Uterus (tissue), 4 donors: ENCODE data around the gene KCNJ11. TPM values are rescaled to one million over a fixed set of nuclear protein-coding genes. Genes with fewer than 3 reads are reported as not detected.

Source experiments
- DNase-seq, 2 donors: peaks; one replicate each; pipeline ENCODE4 v3.0.0-alpha.2; 2019 to 2020
- H3K27ac ChIP-seq, 2 donors: fragments of 200-600 bp; sonication (generic); 1 replicate in 1 of 2; 2 replicates in 1 of 2; pipeline ENCODE4 v1.5.1; 2016 to 2018
- H3K27me3 ChIP-seq, 2 donors: fragments of 200-600 bp; sonication (generic); one replicate each; pipeline ENCODE4 v1.5.1; 2018 to 2019; ENCODE audit warnings: control low read depth in 1 of 2
- H3K36me3 ChIP-seq, 2 donors: fragments of 200-600 bp; sonication (generic); one replicate each; pipeline ENCODE4 v1.5.1; 2019; ENCODE audit warnings: control low read depth in 1 of 2
- H3K4me1 ChIP-seq, 2 donors: fragments of 200-600 bp; sonication (generic); one replicate each; pipeline ENCODE4 v1.5.1; 2018 to 2019; ENCODE audit warnings: control low read depth in 1 of 2
- H3K4me3 ChIP-seq, 2 donors: fragments of 200-600 bp; sonication (generic); 1 replicate in 1 of 2; 2 replicates in 1 of 2; pipeline ENCODE4 v1.5.1; 2018 to 2019; ENCODE audit warnings: mild to moderate bottlenecking in 1 of 2
- H3K9me3 ChIP-seq, 2 donors: fragments of 200-600 bp; sonication (generic); one replicate each; pipeline ENCODE4 v1.5.1; 2019; ENCODE audit warnings: control low read depth in 1 of 2
- POLR2A ChIP-seq, 2 donors: fragments of 450-650 bp; IDR thresholded peaks; one replicate each; pipeline ENCODE4 v1.6.1; 2016; ENCODE audit warnings: antibody characterized with exemption in 2 of 2, mild to moderate bottlenecking in 1 of 2, moderate library complexity in 1 of 2
- intact Hi-C: fragments of 100-400 bp; cut with DNase I; formaldehyde crosslinking; loops from one replicate; pipeline ENCODE4 v1.15.1; 2023; ENCODE audit warnings: low total_unique reads
- total RNA-seq, 4 donors: library from RNA; depleted of rRNA in 3 of 4; stranded (reverse); fragments of >200 nt in 3 of 4; gene quantifications; one replicate each; pipeline versions ENCODE4 v1.1.0 to v1.2.4, GENCODE V29; 2014 to 2023
- TF ChIP-seq, protein P1 (sequence below), 4 experiments: fragments of 200-600 bp in 2 of 4; fragments of 450-650 bp in 2 of 4; sonication (generic) in 2 of 4; IDR thresholded peaks; one replicate each; pipeline ENCODE4 v1.5.1; 2016 to 2019; ENCODE audit warnings: antibody characterized with exemption in 4 of 4, mild to moderate bottlenecking in 2 of 4, moderate library complexity in 1 of 4
- donor health status: DM: yes; HTN: yes; CAD: no.

The KCNJ11 gene
- total RNA-seq, 4 donors from 2014 or later: 0.83 to 3.9 TPM; not detected in 2

DNA sequence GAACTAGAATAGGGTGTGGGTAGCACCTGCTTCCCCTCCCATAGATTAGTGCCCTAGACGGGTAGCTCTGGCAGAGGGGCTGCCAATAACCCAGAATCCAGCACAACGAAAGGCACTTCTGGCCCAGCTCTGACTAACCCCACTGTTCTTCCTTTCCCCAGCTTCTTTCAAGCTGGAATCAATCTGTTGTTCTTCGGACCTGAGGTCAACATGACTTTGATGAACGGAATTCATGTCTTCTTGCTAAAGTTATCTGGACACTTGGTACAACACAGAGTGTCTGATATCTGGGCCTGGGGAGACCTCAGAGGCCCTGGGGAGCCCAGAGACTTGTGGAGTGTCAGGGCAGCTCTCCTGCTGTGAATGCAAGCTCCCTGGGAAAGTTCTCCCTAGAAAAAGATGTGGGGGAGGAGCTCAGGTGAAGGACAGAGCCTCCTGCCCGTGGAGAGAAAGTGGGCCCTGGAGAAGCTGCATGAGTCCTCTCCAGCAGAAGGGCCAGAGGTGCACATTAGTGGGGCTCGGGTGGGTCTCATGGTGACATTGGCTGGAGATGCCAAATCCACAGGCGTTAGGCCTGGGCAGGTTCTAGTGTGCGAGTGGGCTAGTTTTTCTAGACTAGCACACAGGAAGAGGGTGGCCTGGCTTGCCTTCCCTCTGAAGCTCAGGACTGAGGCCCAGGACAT is 6.3 kb downstream of the KCNJ11 start:
- no peak for DNase-seq
- Histone ChIP-seq H3K9me3 (no peaks in the 10 kb centered on the region), H3K27ac (no peak overlapping the region), H3K4me1 (no peaks in the 10 kb centered on the region), H3K27me3 (no peaks in the 10 kb centered on the region), H3K4me3 (no peak overlapping the region), H3K36me3 (no peaks in the 10 kb centered on the region)
- intact Hi-C loops: loop anchor here (5.0 kb wide), 1 partner anchor 125 kb away; no protein-coding TSS in a partner anchor
- TF ChIP-seq, protein P1, sequence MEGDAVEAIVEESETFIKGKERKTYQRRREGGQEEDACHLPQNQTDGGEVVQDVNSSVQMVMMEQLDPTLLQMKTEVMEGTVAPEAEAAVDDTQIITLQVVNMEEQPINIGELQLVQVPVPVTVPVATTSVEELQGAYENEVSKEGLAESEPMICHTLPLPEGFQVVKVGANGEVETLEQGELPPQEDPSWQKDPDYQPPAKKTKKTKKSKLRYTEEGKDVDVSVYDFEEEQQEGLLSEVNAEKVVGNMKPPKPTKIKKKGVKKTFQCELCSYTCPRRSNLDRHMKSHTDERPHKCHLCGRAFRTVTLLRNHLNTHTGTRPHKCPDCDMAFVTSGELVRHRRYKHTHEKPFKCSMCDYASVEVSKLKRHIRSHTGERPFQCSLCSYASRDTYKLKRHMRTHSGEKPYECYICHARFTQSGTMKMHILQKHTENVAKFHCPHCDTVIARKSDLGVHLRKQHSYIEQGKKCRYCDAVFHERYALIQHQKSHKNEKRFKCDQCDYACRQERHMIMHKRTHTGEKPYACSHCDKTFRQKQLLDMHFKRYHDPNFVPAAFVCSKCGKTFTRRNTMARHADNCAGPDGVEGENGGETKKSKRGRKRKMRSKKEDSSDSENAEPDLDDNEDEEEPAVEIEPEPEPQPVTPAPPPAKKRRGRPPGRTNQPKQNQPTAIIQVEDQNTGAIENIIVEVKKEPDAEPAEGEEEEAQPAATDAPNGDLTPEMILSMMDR (IDR thresholded peaks at IDR 0.05): no peak
- no peak for TF ChIP-seq POLR2A (IDR thresholded peaks at IDR 0.05)

DNA sequence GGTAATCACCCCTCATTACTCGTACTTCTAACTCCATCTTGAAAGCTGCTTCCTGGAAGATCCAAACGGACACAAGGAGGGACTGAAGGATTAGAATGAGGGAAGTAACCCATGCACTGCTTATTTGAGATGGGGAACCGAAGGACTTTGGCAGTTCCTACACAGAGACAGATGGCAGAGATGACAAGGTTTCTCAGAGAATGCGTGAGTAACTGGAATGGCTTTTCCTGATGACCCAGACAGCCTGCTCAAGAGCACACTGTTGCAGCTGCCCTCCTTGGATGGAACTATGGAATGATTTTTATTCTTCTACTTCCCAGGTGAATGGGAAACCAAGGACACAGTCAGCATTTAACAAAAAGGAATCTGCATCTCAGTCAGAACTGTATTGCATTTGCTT is 7.3 kb downstream of the KCNJ11 start:
- Histone ChIP-seq H3K27ac (no peak overlapping the region), H3K27me3 (no peaks in the 10 kb centered on the region), H3K9me3 (no peaks in the 10 kb centered on the region), H3K4me3 (no peak overlapping the region), H3K36me3 (no peaks in the 10 kb centered on the region), H3K4me1 (no peaks in the 10 kb centered on the region)
- TF ChIP-seq POLR2A (IDR thresholded peaks at IDR 0.05): no peak
- TF ChIP-seq, protein P1 (IDR thresholded peaks at IDR 0.05): no peak
- DNase-seq: no peak
- intact Hi-C loops: loop anchor here (5.0 kb wide), 1 partner anchor 126 kb away; no protein-coding TSS in a partner anchor

DNA sequence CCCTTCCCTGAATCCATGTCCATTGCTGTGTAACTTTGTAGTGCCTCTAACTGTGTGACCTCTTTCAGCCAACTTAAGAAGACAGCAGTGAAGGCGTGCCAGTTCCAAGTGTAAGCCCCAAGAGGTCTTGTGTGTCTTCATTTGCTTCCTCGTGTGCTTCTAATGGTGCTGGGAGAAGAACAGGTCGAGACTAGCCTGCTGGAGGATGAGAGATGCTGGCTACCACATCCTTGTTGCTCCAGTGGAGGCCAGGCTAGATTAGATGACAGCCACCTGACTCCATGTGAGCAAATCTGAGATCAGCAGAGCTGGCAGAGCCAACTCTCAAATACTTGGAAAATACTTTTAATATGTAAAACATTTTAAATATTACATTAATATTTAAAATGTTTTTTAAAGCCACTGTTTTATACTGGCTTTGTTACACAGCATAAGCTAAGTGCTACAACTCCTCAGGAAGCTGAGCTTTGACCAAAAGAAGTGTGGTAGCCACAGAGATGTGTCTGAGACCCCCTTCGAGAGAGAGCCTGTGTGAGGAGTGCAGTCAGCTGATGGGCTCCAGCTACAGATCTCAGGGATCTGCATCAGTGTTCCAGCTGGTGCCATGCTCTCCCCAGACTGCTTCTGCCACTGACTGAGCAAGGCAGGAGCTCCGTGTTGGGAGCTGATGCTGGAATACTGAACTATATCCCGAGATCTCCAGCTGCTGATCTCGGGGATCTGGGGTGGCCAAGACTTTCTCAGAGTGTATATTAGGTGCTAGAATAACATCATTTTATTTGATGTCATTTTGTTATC is 8.9 kb downstream of the KCNJ11 start:
- H3K27ac ChIP-seq: no peak overlapping the region
- TF ChIP-seq, protein P1 (IDR thresholded peaks at IDR 0.05): no peak
- no peak for TF ChIP-seq POLR2A (IDR thresholded peaks at IDR 0.05)
- no peak for DNase-seq
- H3K4me3 ChIP-seq: no peak overlapping the region
- intact Hi-C loops: loop anchor here (5.0 kb wide), 1 partner anchor 128 kb away; no protein-coding TSS in a partner anchor
- no peaks in the 10 kb centered on the region for H3K36me3 ChIP-seq
- no peaks in the 10 kb centered on the region for H3K4me1 ChIP-seq
- H3K27me3 ChIP-seq: no peaks in the 10 kb centered on the region
- H3K9me3 ChIP-seq: no peaks in the 10 kb centered on the region

DNA sequence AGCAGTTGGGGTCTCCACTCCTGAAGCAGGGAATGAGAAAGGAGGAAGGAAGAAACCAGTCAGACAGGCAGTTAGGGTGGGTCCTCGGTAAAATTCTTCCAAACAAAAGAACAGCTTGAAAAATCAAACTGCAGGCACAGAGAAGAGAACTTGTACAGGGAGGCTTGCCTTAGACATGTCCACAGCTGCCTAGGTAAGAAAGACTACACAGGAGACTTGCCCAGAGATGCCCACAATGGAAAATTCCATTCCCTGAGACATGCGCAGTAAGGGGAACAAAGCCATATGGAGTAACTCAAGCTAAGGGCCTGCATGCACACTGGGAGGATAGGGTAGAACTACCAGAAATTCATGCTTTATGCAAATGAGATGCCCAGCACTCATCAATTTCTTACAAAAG is 9.8 kb downstream of the KCNJ11 start:
- Histone ChIP-seq H3K27ac (no peak overlapping the region), H3K27me3 (no peaks in the 10 kb centered on the region), H3K4me3 (no peak overlapping the region), H3K9me3 (no peaks in the 10 kb centered on the region), H3K4me1 (no peaks in the 10 kb centered on the region), H3K36me3 (no peaks in the 10 kb centered on the region)
- intact Hi-C loops: no loop called here
- DNase-seq: no peak
- TF ChIP-seq, protein P1 (IDR thresholded peaks at IDR 0.05): no peak
- TF ChIP-seq POLR2A (IDR thresholded peaks at IDR 0.05): no peak

DNA sequence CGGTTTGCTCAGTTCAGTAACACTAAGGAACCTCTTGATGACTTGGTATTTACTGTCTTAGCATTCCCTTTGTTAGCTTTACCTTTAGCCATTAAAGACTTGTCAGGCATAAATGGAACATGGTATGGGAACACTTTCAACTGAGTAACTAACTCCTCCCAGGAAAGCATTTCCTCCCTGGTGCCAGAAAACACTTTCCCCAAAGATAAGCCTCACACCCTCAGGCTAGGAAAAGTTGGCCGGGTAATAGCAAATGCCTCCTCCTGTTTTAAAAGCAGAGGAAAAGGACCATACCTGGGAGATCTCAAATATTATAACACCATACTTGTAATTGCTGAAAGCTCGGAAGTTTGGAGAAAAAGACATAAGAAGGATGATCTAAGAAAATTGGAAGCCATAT is 12.0 kb downstream of the KCNJ11 start:
- DNase-seq: no peak
- TF ChIP-seq, protein P1 (IDR thresholded peaks at IDR 0.05): no peak
- no peak for TF ChIP-seq POLR2A (IDR thresholded peaks at IDR 0.05)
- intact Hi-C loops: no loop called here
- Histone ChIP-seq H3K27ac (no peak overlapping the region), H3K4me1 (no peaks in the 10 kb centered on the region), H3K27me3 (no peaks in the 10 kb centered on the region), H3K9me3 (peaks cover 0 to 14% of the 10 kb centered on the region in 2 donors), H3K36me3 (no peaks in the 10 kb centered on the region), H3K4me3 (no peak overlapping the region)
